CD14-positive monocyte (primary cell): ENCODE results near the gene LCN2. TPM values are rescaled to one million over a fixed set of nuclear protein-coding genes. Genes with fewer than 3 reads are reported as not detected.
A peak's percentile ranks its signal among the peaks of the same experiment; 100 is the strongest.

Experiments
- DNase-seq, 3 donors: peaks; one replicate each; pipeline ENCODE4 v3.0.0-alpha.2; 2011 to 2022
- H2AFZ ChIP-seq: 2 replicates; pipeline ENCODE4 v1.6.0; 2012; ENCODE audit warnings: mild to moderate bottlenecking, low read depth, low read length, inconsistent platforms; ENCODE audit not compliant: insufficient read depth, poor library complexity, severe bottlenecking
- H3K27ac ChIP-seq, 2 donors: 1 replicate in 1 of 2; 2 replicates in 1 of 2; pipeline ENCODE4 v1.5.1; 2012 to 2013; ENCODE audit warnings: low read length in 2 of 2, control low read depth in 1 of 2, inconsistent platforms in 1 of 2, low read depth in 1 of 2, mild to moderate bottlenecking in 1 of 2
- H3K27me3 ChIP-seq, 2 donors: one replicate each; pipeline versions ENCODE4 v1.6.0 to v1.6.1; 2011 to 2013; ENCODE audit warnings: low read length in 2 of 2; ENCODE audit not compliant: control insufficient read depth in 2 of 2, insufficient read depth in 2 of 2
- H3K36me3 ChIP-seq, 2 donors: replicated peaks in 1 of 2; 1 replicate in 1 of 2; 2 replicates in 1 of 2; pipeline versions ENCODE4 v1.5.1 to v1.6.1; 2012 to 2013; ENCODE audit warnings: low read length in 2 of 2, control low read depth in 1 of 2, inconsistent platforms in 1 of 2, mild to moderate bottlenecking in 1 of 2; ENCODE audit not compliant: insufficient read depth in 2 of 2, control insufficient read depth in 1 of 2
- H3K4me1 ChIP-seq, 2 donors: 1 replicate in 1 of 2; 2 replicates in 1 of 2; pipeline versions ENCODE4 v1.5.1 to v1.6.1; 2012 to 2013; ENCODE audit warnings: low read length in 2 of 2, control low read depth in 1 of 2, inconsistent platforms in 1 of 2, mild to moderate bottlenecking in 1 of 2, moderate library complexity in 1 of 2; ENCODE audit not compliant: insufficient read depth in 2 of 2, control insufficient read depth in 1 of 2
- H3K4me2 ChIP-seq: replicated peaks from 2 replicates; pipeline ENCODE3; 2012; ENCODE audit warnings: low read length, moderate library complexity, mild to moderate bottlenecking; ENCODE audit not compliant: poor library complexity, severe bottlenecking; ENCODE audit errors: extremely low read depth
- H3K4me3 ChIP-seq, 3 experiments: fragments of 200-600 bp in 1 of 3; sonication (generic) in 1 of 3; replicated peaks in 1 of 3; 1 replicate in 2 of 3; 2 replicates in 1 of 3; pipeline ENCODE4 v1.5.1; 2011 to 2013; ENCODE audit warnings: low read length in 3 of 3, mild to moderate bottlenecking in 3 of 3, control low read depth in 2 of 3, low read depth in 2 of 3, inconsistent platforms in 1 of 3, moderate library complexity in 1 of 3
- H3K79me2 ChIP-seq: 2 replicates; pipeline ENCODE4 v1.6.0; 2012; ENCODE audit warnings: mild to moderate bottlenecking, control low read depth, inconsistent platforms, low read length, moderate library complexity; ENCODE audit not compliant: insufficient read depth
- H3K9ac ChIP-seq: 2 replicates; pipeline ENCODE4 v1.6.0; 2017; ENCODE audit warnings: low read length, mild to moderate bottlenecking; ENCODE audit not compliant: insufficient read depth, poor library complexity, severe bottlenecking
- H3K9me3 ChIP-seq, 2 donors: replicated peaks in 1 of 2; 1 replicate in 1 of 2; 2 replicates in 1 of 2; pipeline versions ENCODE4 v1.5.1 to v1.6.1; 2012 to 2013; ENCODE audit warnings: low read length in 2 of 2, control low read depth in 1 of 2; ENCODE audit not compliant: control insufficient read depth in 1 of 2, insufficient read depth in 1 of 2
- H4K20me1 ChIP-seq: 2 replicates; pipeline ENCODE4 v1.6.0; 2012; ENCODE audit warnings: mild to moderate bottlenecking, low read length, control low read depth, moderate library complexity; ENCODE audit not compliant: insufficient read depth
- H3K27ac Mint-ChIP-seq, 7 donors: one replicate each; pipeline ENCODE4 v1.8.0; 2020; ENCODE audit warnings: mild to moderate bottlenecking in 7 of 7, mixed read lengths in 7 of 7, moderate library complexity in 6 of 7, inconsistent platforms in 2 of 7
- H3K27me3 Mint-ChIP-seq, 3 donors: one replicate each; pipeline ENCODE4 v1.8.0; 2021 to 2022; ENCODE audit warnings: low read depth in 3 of 3, mild to moderate bottlenecking in 3 of 3, mixed read lengths in 3 of 3, moderate library complexity in 3 of 3, inconsistent platforms in 1 of 3
- H3K36me3 Mint-ChIP-seq, 2 donors: one replicate each; pipeline ENCODE4 v1.8.0; 2020; ENCODE audit warnings: mixed read lengths in 2 of 2, inconsistent platforms in 1 of 2, mild to moderate bottlenecking in 1 of 2
- H3K4me1 Mint-ChIP-seq: one replicate; pipeline ENCODE4 v1.8.0; 2020; ENCODE audit warnings: mild to moderate bottlenecking, mixed read lengths
- H3K4me3 Mint-ChIP-seq, 2 donors: one replicate each; pipeline ENCODE4 v1.8.0; 2020; ENCODE audit warnings: mild to moderate bottlenecking in 2 of 2, mixed read lengths in 2 of 2, moderate library complexity in 1 of 2
- H3K9me3 Mint-ChIP-seq, 7 donors: one replicate each; pipeline ENCODE4 v1.8.0; 2020 to 2022; ENCODE audit warnings: mixed read lengths in 7 of 7, mild to moderate bottlenecking in 6 of 7, moderate library complexity in 6 of 7, inconsistent platforms in 2 of 7
- CTCF ChIP-seq: fragments of 200-600 bp; IDR thresholded peaks from one replicate; pipeline ENCODE4 v1.8.0; 2022; ENCODE audit warnings: antibody characterized with exemption, mild to moderate bottlenecking
- WGBS: methylation state at CpG from one replicate; pipeline ENCODE4 v1.1.5; 2013; ENCODE audit warnings: missing lambda C conversion rate; ENCODE audit not compliant: insufficient coverage; 5-methylcytosine and 5-hydroxymethylcytosine counted together
- intact Hi-C, 2 donors: fragments of 100-400 bp; cut with micrococcal nuclease; formaldehyde crosslinking; loops; one replicate each; pipeline versions ENCODE4 v1.15.0 to v1.15.1; 2023
- polyA plus RNA-seq, 3 donors: library from polyadenylated mRNA; depleted of rRNA in 1 of 3; unstranded in 2 of 3; stranded (reverse) in 1 of 3; fragments of 300-500 nt in 2 of 3; fragments of >200 nt in 1 of 3; fragmentation: Illumina TruSeq in 2 of 3; gene quantifications; 1 replicate in 2 of 3; 2 replicates in 1 of 3; pipeline ENCODE4 v1.2.3, GENCODE V29; 2012 to 2021

LCN2 gene
- polyA plus RNA-seq, 3 donors: 0.83 TPM; not detected in 2

- Histone ChIP-seq H3K36me3 (peaks cover 72 to 82% of the 10 kb centered on the region in 2 donors), H3K27me3 (no peaks in the 10 kb centered on the region), H3K4me1 (no peaks in the 10 kb centered on the region), H3K27ac (no peak overlapping the region), H3K4me3 (no peak overlapping the region), H3K79me2 (no peaks in the 10 kb centered on the region), H2AFZ (no peak overlapping the region), H3K9ac (no peak overlapping the region), H3K9me3 (no peaks in the 10 kb centered on the region), H4K20me1 (peaks cover 64% of the 10 kb centered on the region), H3K4me2 (no peak overlapping the region)
- H3K27ac Mint-ChIP-seq: peak overlapping the region in 3 of 7 donors; percentile 4 to 37 (median 30)
- peaks cover 73 to 81% of the 10 kb centered on the region in 2 donors for H3K36me3 Mint-ChIP-seq
- 97% methylated on average over 19 of the region's 23 CpGs for WGBS
- no peaks in the 10 kb centered on the region for H3K4me1 Mint-ChIP-seq
- no peaks in the 10 kb centered on the region for H3K9me3 Mint-ChIP-seq
- TF ChIP-seq CTCF: no peak
- no peak overlapping the region for H3K4me3 Mint-ChIP-seq
- DNase-seq: no peak
- peaks cover 0 to 2% (median 0%) of the 10 kb centered on the region in 3 donors for H3K27me3 Mint-ChIP-seq
- intact Hi-C loops: no loop called here
These were observed 42.9 kb upstream of the LCN2 start for GRCh38 chr9:128106181-128106939.

GRCh38 chr9:128106940-128107467 lies 42.2 kb upstream of the LCN2 start:
- intact Hi-C loops: no loop called here
- Histone ChIP-seq H4K20me1 (peaks cover 57% of the 10 kb centered on the region), H2AFZ (no peak overlapping the region), H3K4me3 (no peak overlapping the region), H3K27ac (no peak overlapping the region), H3K79me2 (no peaks in the 10 kb centered on the region), H3K9ac (no peak overlapping the region), H3K4me1 (no peaks in the 10 kb centered on the region), H3K36me3 (peaks cover 66 to 76% of the 10 kb centered on the region in 2 donors), H3K27me3 (no peaks in the 10 kb centered on the region), H3K9me3 (no peaks in the 10 kb centered on the region), H3K4me2 (no peak overlapping the region)
- H3K4me1 Mint-ChIP-seq: no peaks in the 10 kb centered on the region
- no peak for TF ChIP-seq CTCF
- no peak for DNase-seq
- peaks cover 68 to 74% of the 10 kb centered on the region in 2 donors for H3K36me3 Mint-ChIP-seq
- H3K4me3 Mint-ChIP-seq: peak overlapping the region in 1 of 2 donors; percentile 16
- H3K27ac Mint-ChIP-seq: no peak overlapping the region
- peaks cover 0 to 2% (median 0%) of the 10 kb centered on the region in 3 donors for H3K27me3 Mint-ChIP-seq
- WGBS: 99% methylated on average over 19 of the region's 23 CpGs
- H3K9me3 Mint-ChIP-seq: no peaks in the 10 kb centered on the region
